Measurements from ENCODE around the gene SRCIN1.

GRCh38 chr17:38592487-38592886, 13.3 kb downstream of the SRCIN1 start:
- TF ChIP-seq POLR2A (IDR thresholded peaks at IDR 0.05) (no peak), CTCF (IDR thresholded peaks at IDR 0.05) (no peak)

Data from thyroid gland (tissue), 4 donors.